GM12865 (cell line): ENCODE data around the gene FAM43A.

Experiments used
- DNase-seq: peaks from one replicate; pipeline ENCODE4 v3.0.0; 2010; ENCODE audit warnings: low read depth
- H3K4me3 ChIP-seq: 2 replicates; pipeline ENCODE4 v1.5.1; 2011; ENCODE audit warnings: mild to moderate bottlenecking, low read depth, low read length, control low read depth
- TF ChIP-seq, protein P1 (sequence below): IDR thresholded peaks from 2 replicates; pipeline ENCODE4 v1.5.1; 2011; ENCODE audit warnings: low read length, control low read depth, low read depth, inconsistent platforms; ENCODE audit not compliant: insufficient read depth; ENCODE audit errors: missing control alignments

The FAM43A gene

DNA sequence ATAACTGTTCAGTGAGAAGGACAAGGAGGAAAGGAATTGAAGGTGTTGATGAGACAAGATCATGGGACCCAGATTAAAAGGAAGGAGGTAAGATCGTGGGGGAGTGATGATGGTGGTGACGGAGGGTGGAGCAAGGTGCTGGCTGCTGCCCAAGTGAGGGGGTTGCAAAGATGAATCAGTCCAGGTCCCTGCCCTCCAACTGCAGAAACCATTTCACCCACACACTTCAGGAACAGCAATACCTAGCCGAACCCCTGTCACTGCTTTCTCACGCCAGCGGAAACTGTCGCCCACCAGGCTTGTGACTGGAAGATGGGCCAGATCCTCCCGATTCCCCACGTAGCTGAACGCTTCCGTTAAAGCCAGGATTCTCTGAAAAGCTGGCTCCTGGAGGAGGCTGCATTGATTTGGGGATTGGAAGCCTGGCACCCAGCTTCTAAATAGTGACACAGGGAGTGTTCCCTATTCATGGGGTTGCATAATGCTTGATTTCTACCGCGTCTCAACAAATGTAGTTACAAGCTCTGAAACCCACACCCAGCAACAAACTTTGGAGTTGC lies 10.5 kb upstream of the FAM43A start:
- TF ChIP-seq, protein P1, sequence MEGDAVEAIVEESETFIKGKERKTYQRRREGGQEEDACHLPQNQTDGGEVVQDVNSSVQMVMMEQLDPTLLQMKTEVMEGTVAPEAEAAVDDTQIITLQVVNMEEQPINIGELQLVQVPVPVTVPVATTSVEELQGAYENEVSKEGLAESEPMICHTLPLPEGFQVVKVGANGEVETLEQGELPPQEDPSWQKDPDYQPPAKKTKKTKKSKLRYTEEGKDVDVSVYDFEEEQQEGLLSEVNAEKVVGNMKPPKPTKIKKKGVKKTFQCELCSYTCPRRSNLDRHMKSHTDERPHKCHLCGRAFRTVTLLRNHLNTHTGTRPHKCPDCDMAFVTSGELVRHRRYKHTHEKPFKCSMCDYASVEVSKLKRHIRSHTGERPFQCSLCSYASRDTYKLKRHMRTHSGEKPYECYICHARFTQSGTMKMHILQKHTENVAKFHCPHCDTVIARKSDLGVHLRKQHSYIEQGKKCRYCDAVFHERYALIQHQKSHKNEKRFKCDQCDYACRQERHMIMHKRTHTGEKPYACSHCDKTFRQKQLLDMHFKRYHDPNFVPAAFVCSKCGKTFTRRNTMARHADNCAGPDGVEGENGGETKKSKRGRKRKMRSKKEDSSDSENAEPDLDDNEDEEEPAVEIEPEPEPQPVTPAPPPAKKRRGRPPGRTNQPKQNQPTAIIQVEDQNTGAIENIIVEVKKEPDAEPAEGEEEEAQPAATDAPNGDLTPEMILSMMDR = no peak
- H3K4me3 ChIP-seq = no peak overlapping the region
- peak; percentile 59 for DNase-seq

DNA sequence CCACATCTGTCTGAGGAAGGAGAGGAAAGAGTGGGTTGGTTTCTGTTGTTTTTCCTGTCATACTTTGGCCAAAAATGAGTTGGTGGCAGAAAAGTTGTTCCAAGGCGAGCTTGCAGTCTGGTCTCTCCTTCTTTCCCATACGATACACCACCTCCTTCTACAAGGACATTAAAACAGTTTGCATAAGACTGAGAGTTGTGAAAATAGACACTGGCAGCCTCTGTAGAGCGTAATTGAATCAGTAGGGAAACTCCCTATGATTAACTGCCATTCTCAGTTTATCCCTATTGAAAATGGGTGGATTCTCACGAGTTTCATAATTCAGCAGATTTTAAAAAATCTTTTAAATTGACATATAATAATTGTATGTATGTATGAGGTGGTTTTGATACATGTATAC lies 10.0 kb upstream of the FAM43A start:
- TF ChIP-seq, protein P1 = no peak
- DNase-seq = peak; percentile 27
- no peak overlapping the region for H3K4me3 ChIP-seq

DNA sequence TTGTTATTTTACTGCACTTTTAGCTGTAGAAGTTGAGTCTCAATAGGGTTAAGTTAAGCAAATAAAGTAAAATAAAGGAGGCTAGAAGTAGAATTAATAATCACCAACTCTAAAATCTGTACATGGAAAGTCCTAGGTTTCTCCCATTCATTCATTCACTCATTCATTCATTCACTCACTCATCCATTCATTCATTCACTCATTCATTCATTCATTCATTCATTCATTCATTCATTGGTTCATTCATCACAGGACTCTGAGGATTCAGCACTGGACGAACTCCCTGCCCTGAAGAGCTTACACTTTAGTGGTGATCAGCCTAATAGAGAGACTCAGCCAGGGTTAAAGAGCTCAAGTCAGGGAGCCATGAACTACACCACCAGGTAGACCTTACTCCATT lies 9.2 kb upstream of the FAM43A start:
- TF ChIP-seq, protein P1 = no peak
- no peak for DNase-seq
- no peak overlapping the region for H3K4me3 ChIP-seq

DNA sequence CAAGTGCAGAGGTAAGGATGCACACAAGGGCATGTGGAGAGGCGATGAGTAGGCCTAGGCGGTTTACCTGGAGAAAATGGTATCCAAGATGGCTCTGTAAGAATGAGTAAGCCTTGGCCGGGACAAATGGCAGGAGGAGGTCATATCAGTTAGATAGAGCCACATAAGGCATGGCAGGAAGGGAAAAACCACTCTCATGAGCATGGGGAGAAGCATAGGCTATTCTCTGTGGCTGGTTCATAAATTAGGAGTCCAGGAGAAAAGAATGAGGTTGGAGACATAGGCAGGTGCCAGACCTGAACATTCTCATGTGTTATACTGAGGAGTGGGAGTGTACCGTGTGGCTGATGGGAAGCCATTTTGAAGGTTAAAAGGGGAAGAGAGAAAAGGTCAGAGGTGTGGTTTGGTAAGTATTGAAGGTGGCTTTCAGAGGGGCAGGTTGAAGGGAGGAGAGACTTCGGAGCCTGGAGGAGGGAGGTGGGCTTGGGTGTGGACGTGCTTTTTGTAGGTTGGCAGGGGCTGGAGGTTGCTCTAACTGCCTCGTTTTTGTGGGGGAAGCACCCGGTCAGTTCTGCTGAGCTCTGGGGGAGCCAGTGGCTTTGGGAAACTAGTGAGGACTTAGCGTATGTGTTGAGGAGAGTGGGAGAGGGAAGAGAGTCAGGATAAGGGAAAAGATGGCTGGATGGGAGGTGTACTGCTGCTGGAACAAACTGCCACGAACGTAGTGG lies 4.6 kb upstream of the FAM43A start:
- no peak overlapping the region for H3K4me3 ChIP-seq
- TF ChIP-seq, protein P1 = no peak
- DNase-seq = no peak

DNA sequence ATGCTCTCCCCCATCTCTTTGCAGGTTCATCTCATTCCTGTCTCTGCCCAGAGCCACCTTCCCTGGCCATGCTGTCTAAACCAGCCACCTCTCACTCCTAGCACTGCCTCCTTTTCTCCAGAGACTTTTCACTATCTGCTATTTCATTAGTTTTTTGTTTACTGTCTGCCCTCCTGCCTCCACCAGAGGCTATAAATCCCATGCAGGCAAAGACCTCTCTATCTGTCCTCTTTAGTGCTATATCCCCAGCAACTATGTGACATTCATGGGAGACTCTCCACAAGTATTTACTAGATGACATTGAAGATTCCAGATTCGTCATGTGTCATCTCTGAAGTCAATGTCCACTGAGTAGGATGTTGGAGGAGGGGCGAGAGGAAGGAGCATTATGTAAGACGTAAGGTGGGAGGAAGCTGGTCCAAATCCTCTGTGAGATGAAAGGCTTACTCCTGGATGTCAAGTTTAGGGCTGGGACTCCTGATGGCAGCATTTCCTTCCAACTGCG lies 3.4 kb upstream of the FAM43A start:
- H3K4me3 ChIP-seq = no peak overlapping the region
- TF ChIP-seq, protein P1 = no peak
- DNase-seq = no peak

DNA sequence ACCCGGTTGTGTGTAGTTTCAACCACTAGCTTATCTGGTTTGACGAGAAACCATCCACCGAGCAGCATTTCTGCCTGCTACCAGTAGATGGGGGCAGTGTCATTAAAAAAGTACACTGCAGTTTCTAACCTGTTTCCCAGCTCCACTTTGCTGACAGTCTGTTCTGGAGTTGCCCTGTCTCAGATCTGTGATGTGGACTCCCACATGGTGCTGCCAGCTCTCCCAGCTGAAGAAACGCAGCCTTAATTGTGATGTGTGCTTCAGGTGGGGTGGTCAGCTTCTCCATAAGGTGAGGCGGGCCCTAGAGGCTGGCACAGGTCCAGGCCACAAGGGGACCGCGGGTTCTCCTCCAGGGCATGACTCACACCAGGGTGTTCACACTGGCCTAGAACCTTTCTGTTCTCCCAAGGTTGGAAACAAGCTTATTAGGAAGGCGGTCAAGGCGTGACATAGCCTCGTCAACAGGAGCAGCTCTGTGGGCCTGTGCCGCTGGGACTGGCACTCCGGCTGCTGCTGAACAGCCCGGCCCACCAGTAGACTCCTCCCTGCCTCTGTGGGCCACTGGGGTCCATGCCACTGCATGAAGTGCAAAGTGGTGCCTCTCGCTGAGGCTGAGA lies 2.9 kb upstream of the FAM43A start:
- DNase-seq = peak; percentile 89
- H3K4me3 ChIP-seq = no peak overlapping the region
- TF ChIP-seq, protein P1 = peak; percentile 88
